ENCODE results near the gene CCM2.
"Not testable (repeated sequence)": the region's sequence is repeated elsewhere in the genome, so short reads cannot be mapped to it uniquely, and the experiment has no call there.

CCM2 gene

GRCh38 chr7:44992004-44992795 lies 7.8 kb upstream of the CCM2 start:
- not testable (repeated sequence) for H3K27me3 ChIP-seq (ENCODE audit: insufficient read depth, low read length); H3K79me2 ChIP-seq (ENCODE audit: control insufficient read depth, insufficient read depth, low read length, unreplicated experiment); H3K27ac ChIP-seq (ENCODE audit: low read depth, low read length); H3K4me3 ChIP-seq (ENCODE audit: low read depth, low read length); H3K36me3 ChIP-seq (ENCODE audit: insufficient read depth, low read length); H2AFZ ChIP-seq (ENCODE audit: low read length, unreplicated experiment)
- peaks cover 24% of the 10 kb centered on the region for H3K4me1 ChIP-seq (ENCODE audit: control insufficient read depth, insufficient read depth, low read length, unreplicated experiment)

GRCh38 chr7:44994877-44995554 lies 5.0 kb upstream of the CCM2 start:
- Histone ChIP-seq H3K36me3 (ENCODE audit: insufficient read depth, low read length) (no peaks in the 10 kb centered on the region), H3K79me2 (ENCODE audit: control insufficient read depth, insufficient read depth, low read length, unreplicated experiment) (no peaks in the 10 kb centered on the region), H3K27ac (ENCODE audit: low read depth, low read length) (no peak overlapping the region), H3K27me3 (ENCODE audit: insufficient read depth, low read length) (no peaks in the 10 kb centered on the region), H3K4me1 (ENCODE audit: control insufficient read depth, insufficient read depth, low read length, unreplicated experiment) (peaks cover 13% of the 10 kb centered on the region), H3K4me3 (ENCODE audit: low read depth, low read length) (no peak overlapping the region), H2AFZ (ENCODE audit: low read length, unreplicated experiment) (no peak overlapping the region)

- no peak overlapping the region for H3K27ac ChIP-seq (ENCODE audit: low read depth, low read length)
- peaks cover 5% of the 10 kb centered on the region for H3K79me2 ChIP-seq (ENCODE audit: control insufficient read depth, insufficient read depth, low read length, unreplicated experiment)
- H3K27me3 ChIP-seq (ENCODE audit: insufficient read depth, low read length): no peaks in the 10 kb centered on the region
- H3K4me1 ChIP-seq (ENCODE audit: control insufficient read depth, insufficient read depth, low read length, unreplicated experiment): peaks cover 6% of the 10 kb centered on the region
- no peaks in the 10 kb centered on the region for H3K36me3 ChIP-seq (ENCODE audit: insufficient read depth, low read length)
- no peak overlapping the region for H3K4me3 ChIP-seq (ENCODE audit: low read depth, low read length)
- no peak overlapping the region for H2AFZ ChIP-seq (ENCODE audit: low read length, unreplicated experiment)
Observed at GRCh38 chr7:44995555-44996493, 4.2 kb upstream of the CCM2 start.

- Histone ChIP-seq H3K27me3 (ENCODE audit: insufficient read depth, low read length) (no peaks in the 10 kb centered on the region), H3K27ac (ENCODE audit: low read depth, low read length) (no peak overlapping the region), H3K36me3 (ENCODE audit: insufficient read depth, low read length) (no peaks in the 10 kb centered on the region; the same call in 1 of the 2 replicates), H3K4me1 (ENCODE audit: control insufficient read depth, insufficient read depth, low read length, unreplicated experiment) (peaks cover 15% of the 10 kb centered on the region), H2AFZ (ENCODE audit: low read length, unreplicated experiment) (peak overlapping the region; percentile 80), H3K4me3 (ENCODE audit: low read depth, low read length) (peak overlapping the region; percentile 93), H3K79me2 (ENCODE audit: control insufficient read depth, insufficient read depth, low read length, unreplicated experiment) (peaks cover 30% of the 10 kb centered on the region)
Observed at GRCh38 chr7:44998153-44998871, 1.7 kb upstream of the CCM2 start.

- peaks cover 31% of the 10 kb centered on the region for H3K79me2 ChIP-seq (ENCODE audit: control insufficient read depth, insufficient read depth, low read length, unreplicated experiment)
- H3K36me3 ChIP-seq (ENCODE audit: insufficient read depth, low read length): no peaks in the 10 kb centered on the region; the same call in 1 of the 2 replicates
- H3K4me1 ChIP-seq (ENCODE audit: control insufficient read depth, insufficient read depth, low read length, unreplicated experiment): peaks cover 15% of the 10 kb centered on the region
- H3K4me3 ChIP-seq (ENCODE audit: low read depth, low read length): peak overlapping the region; percentile 93
- peak overlapping the region; percentile 96 for H2AFZ ChIP-seq (ENCODE audit: low read length, unreplicated experiment)
- no peaks in the 10 kb centered on the region for H3K27me3 ChIP-seq (ENCODE audit: insufficient read depth, low read length)
- peak overlapping the region; percentile 69 for H3K27ac ChIP-seq (ENCODE audit: low read depth, low read length)
Observed at GRCh38 chr7:44999245-45000092, 532 bp upstream of the CCM2 start.

GRCh38 chr7:45001138-45001694 lies 1.2 kb downstream of the CCM2 start:
- no peaks in the 10 kb centered on the region; the same call in 1 of the 2 replicates for H3K36me3 ChIP-seq (ENCODE audit: insufficient read depth, low read length)
- peaks cover 15% of the 10 kb centered on the region for H3K4me1 ChIP-seq (ENCODE audit: control insufficient read depth, insufficient read depth, low read length, unreplicated experiment)
- H3K27ac ChIP-seq (ENCODE audit: low read depth, low read length): no peak overlapping the region
- H3K79me2 ChIP-seq (ENCODE audit: control insufficient read depth, insufficient read depth, low read length, unreplicated experiment): peaks cover 42% of the 10 kb centered on the region
- no peak overlapping the region for H2AFZ ChIP-seq (ENCODE audit: low read length, unreplicated experiment)
- H3K4me3 ChIP-seq (ENCODE audit: low read depth, low read length): peak overlapping the region; percentile 79
- no peaks in the 10 kb centered on the region for H3K27me3 ChIP-seq (ENCODE audit: insufficient read depth, low read length)

GRCh38 chr7:45001826-45002225 lies 1.8 kb downstream of the CCM2 start:
- Histone ChIP-seq H3K4me3 (ENCODE audit: low read depth, low read length) (peak overlapping the region; percentile 79), H2AFZ (ENCODE audit: low read length, unreplicated experiment) (no peak overlapping the region), H3K27ac (ENCODE audit: low read depth, low read length) (no peak overlapping the region), H3K27me3 (ENCODE audit: insufficient read depth, low read length) (no peaks in the 10 kb centered on the region), H3K4me1 (ENCODE audit: control insufficient read depth, insufficient read depth, low read length, unreplicated experiment) (peaks cover 15% of the 10 kb centered on the region), H3K79me2 (ENCODE audit: control insufficient read depth, insufficient read depth, low read length, unreplicated experiment) (peaks cover 47% of the 10 kb centered on the region), H3K36me3 (ENCODE audit: insufficient read depth, low read length) (no peaks in the 10 kb centered on the region; the same call in 1 of the 2 replicates)

GRCh38 chr7:45003789-45004188 lies 3.8 kb downstream of the CCM2 start:
- Histone ChIP-seq H3K27ac (ENCODE audit: low read depth, low read length) (no peak overlapping the region), H3K36me3 (ENCODE audit: insufficient read depth, low read length) (no peaks in the 10 kb centered on the region; the same call in 1 of the 2 replicates), H3K4me3 (ENCODE audit: low read depth, low read length) (no peak overlapping the region), H2AFZ (ENCODE audit: low read length, unreplicated experiment) (no peak overlapping the region), H3K79me2 (ENCODE audit: control insufficient read depth, insufficient read depth, low read length, unreplicated experiment) (peaks cover 61% of the 10 kb centered on the region), H3K27me3 (ENCODE audit: insufficient read depth, low read length) (no peaks in the 10 kb centered on the region), H3K4me1 (ENCODE audit: control insufficient read depth, insufficient read depth, low read length, unreplicated experiment) (peaks cover 10% of the 10 kb centered on the region)

GRCh38 chr7:45007106-45007505 lies 7.1 kb downstream of the CCM2 start:
- Histone ChIP-seq H3K79me2 (ENCODE audit: control insufficient read depth, insufficient read depth, low read length, unreplicated experiment) (peaks cover 43% of the 10 kb centered on the region), H2AFZ (ENCODE audit: low read length, unreplicated experiment) (no peak overlapping the region), H3K4me3 (ENCODE audit: low read depth, low read length) (no peak overlapping the region), H3K36me3 (ENCODE audit: insufficient read depth, low read length) (no peaks in the 10 kb centered on the region), H3K27ac (ENCODE audit: low read depth, low read length) (no peak overlapping the region), H3K27me3 (ENCODE audit: insufficient read depth, low read length) (no peaks in the 10 kb centered on the region), H3K4me1 (ENCODE audit: control insufficient read depth, insufficient read depth, low read length, unreplicated experiment) (no peaks in the 10 kb centered on the region)
